PC-3 (cell line): ENCODE results near the gene ERCC6L2. TPM values are rescaled to one million over a fixed set of nuclear protein-coding genes. Genes with fewer than 3 reads are reported as not detected.

ENCODE experiments used
- ATAC-seq: fragments of 200-7000 bp; cut with Tn5 transposase; 2 replicates; pipeline ENCODE4 v1.9.1; 2020; ENCODE audit warnings: mild to moderate bottlenecking, moderate library complexity
- BruUV-seq: library from RNA; stranded (reverse); fragments of 400-500 nt; replicated peaks from 2 replicates; lab custom pipeline; 2021; lab: Mats Ljungman, UMichigan
- CTCF ChIA-PET: fragments of 300-600 bp; sonication (Branson Sonifier 250); formaldehyde crosslinking; loops from one replicate; lab custom pipeline; 2022; ENCODE audit warnings: antibody characterized with exemption; lab: Charles Lee
- POLR2A ChIA-PET: fragments of 300-600 bp; sonication (Branson Sonifier 250); formaldehyde crosslinking; loops from one replicate; lab custom pipeline; 2022; ENCODE audit warnings: antibody characterized with exemption; ENCODE audit not compliant: unreplicated experiment; lab: Charles Lee
- DNase-seq: peaks from one replicate; pipeline ENCODE4 v3.0.0-alpha.2; 2015
- H2AFZ ChIP-seq: fragments of 300-600 bp; sonication (generic); 2 replicates; pipeline ENCODE4 v1.6.0; 2016; ENCODE audit warnings: antibody characterized with exemption, low read length
- H3F3A ChIP-seq: fragments of 300-600 bp; sonication (generic); one replicate; pipeline ENCODE4 v1.6.0; 2017; ENCODE audit warnings: antibody characterized with exemption, low read length, control low read depth, mild to moderate bottlenecking; ENCODE audit not compliant: unreplicated experiment
- H3K27ac ChIP-seq: fragments of 300-600 bp; sonication (generic); 2 replicates; pipeline ENCODE4 v1.5.1; 2016; ENCODE audit warnings: mild to moderate bottlenecking, low read length
- H3K27me3 ChIP-seq: fragments of 300-600 bp; sonication (generic); 2 replicates; pipeline ENCODE4 v1.6.1; 2016; ENCODE audit warnings: low read length, mixed read lengths
- H3K36me3 ChIP-seq: fragments of 300-600 bp; sonication (generic); 2 replicates; pipeline ENCODE4 v1.6.1; 2016; ENCODE audit warnings: low read depth, mixed run types, low read length, mixed read lengths
- H3K4me1 ChIP-seq: fragments of 300-600 bp; sonication (generic); 2 replicates; pipeline ENCODE4 v1.5.1; 2016; ENCODE audit warnings: low read length; ENCODE audit not compliant: insufficient read depth
- H3K4me2 ChIP-seq: fragments of 300-600 bp; sonication (generic); 2 replicates; pipeline ENCODE4 v1.6.0; 2016; ENCODE audit warnings: low read length
- H3K4me3 ChIP-seq: fragments of 300-600 bp; sonication (generic); 2 replicates; pipeline ENCODE4 v1.5.1; 2016; ENCODE audit warnings: mild to moderate bottlenecking, low read length, mixed read lengths
- H3K79me2 ChIP-seq: fragments of 300-600 bp; sonication (generic); 2 replicates; pipeline ENCODE4 v1.6.1; 2017; ENCODE audit warnings: low read length, mixed read lengths
- H3K9ac ChIP-seq: fragments of 300-600 bp; sonication (generic); 2 replicates; pipeline ENCODE4 v1.6.0; 2016; ENCODE audit warnings: mild to moderate bottlenecking, low read length
- H3K9me2 ChIP-seq: fragments of 300-600 bp; sonication (generic); replicated peaks from 2 replicates; pipeline ENCODE4 v1.6.1; 2016; ENCODE audit warnings: mixed run types, low read length, mixed read lengths
- H3K9me3 ChIP-seq: fragments of 300-600 bp; sonication (generic); 2 replicates; pipeline ENCODE4 v1.6.1; 2016; ENCODE audit warnings: low read length, mixed read lengths
- H4K20me1 ChIP-seq: fragments of 300-600 bp; sonication (generic); 2 replicates; pipeline ENCODE4 v1.6.1; 2016; ENCODE audit warnings: low read length, mixed read lengths
- CTCF ChIP-seq: fragments of 300-600 bp; sonication (generic); conservative IDR thresholded peaks from 2 replicates; pipeline ENCODE4 v1.5.1; 2017; ENCODE audit warnings: antibody characterized with exemption, low read depth, mild to moderate bottlenecking, low read length
- EZH2 ChIP-seq: fragments of 300-600 bp; sonication (generic); IDR thresholded peaks from one replicate; pipeline ENCODE4 v1.6.1; 2017; ENCODE audit warnings: antibody characterized with exemption, mild to moderate bottlenecking, low read length; ENCODE audit not compliant: unreplicated experiment
- EZH2phosphoT487 ChIP-seq: fragments of 300-600 bp; sonication (generic); IDR thresholded peaks from 2 replicates; pipeline ENCODE4 v1.6.1; 2018; ENCODE audit warnings: mild to moderate bottlenecking, antibody characterized with exemption, low read length, borderline replicate concordance
- intact Hi-C: fragments of 100-400 bp; cut with micrococcal nuclease; formaldehyde crosslinking; loops from 2 replicates; pipeline ENCODE4 v1.9.0; 2023
- total RNA-seq: library from RNA; depleted of rRNA; stranded (reverse); fragments of >200 nt; gene quantifications from 2 replicates; pipeline ENCODE4 v1.2.3, GENCODE V29; 2014

The ERCC6L2 gene
- total RNA-seq, 1 experiment from 2014 or later = 18.8 TPM

- no peaks in the 10 kb centered on the region for H3K79me2 ChIP-seq
- CTCF ChIA-PET = no interaction called here
- H2AFZ ChIP-seq = no peak overlapping the region
- H3K4me1 ChIP-seq = peaks cover 5% of the 10 kb centered on the region
- intact Hi-C loops = no loop called here
- no peak for DNase-seq
- no peaks in the 10 kb centered on the region for H3K9me2 ChIP-seq
- no peaks in the 10 kb centered on the region for H3K9me3 ChIP-seq
- no peaks in the 10 kb centered on the region for H3K27me3 ChIP-seq
- H3F3A ChIP-seq = no peaks in the 10 kb centered on the region
- no peak for ATAC-seq
- no peak overlapping the region for H3K9ac ChIP-seq
- BruUV-seq = no TSS peak
- no peak overlapping the region for H3K27ac ChIP-seq
- H3K4me3 ChIP-seq = no peak overlapping the region
- no peaks in the 10 kb centered on the region; the same call in none of the 2 replicates for H3K36me3 ChIP-seq
- H3K4me2 ChIP-seq = no peak overlapping the region
- H4K20me1 ChIP-seq = no peaks in the 10 kb centered on the region
- POLR2A ChIA-PET = no interaction called here
- TF ChIP-seq CTCF = peak; percentile 40; the same call in 1 of the 2 replicates
- no peak for TF ChIP-seq EZH2
These were observed 32.3 kb downstream of the ERCC6L2 start for GRCh38 chr9:95907794-95908193.

- Histone ChIP-seq H3K4me3 (no peak overlapping the region), H3K79me2 (no peaks in the 10 kb centered on the region), H3K9me3 (no peaks in the 10 kb centered on the region), H3K27ac (no peak overlapping the region), H3K4me1 (peaks cover 5% of the 10 kb centered on the region), H3K36me3 (no peaks in the 10 kb centered on the region; the same call in none of the 2 replicates), H3K9ac (no peak overlapping the region), H3K27me3 (no peaks in the 10 kb centered on the region), H2AFZ (no peak overlapping the region), H3K4me2 (no peak overlapping the region), H4K20me1 (no peaks in the 10 kb centered on the region), H3F3A (no peaks in the 10 kb centered on the region), H3K9me2 (no peaks in the 10 kb centered on the region)
- no TSS peak for BruUV-seq
- CTCF ChIA-PET = interaction anchor here (0.6 kb wide), 1 partner anchor 417 kb away, joined by 4 read pairs; no protein-coding TSS in a partner anchor
- POLR2A ChIA-PET = interaction anchor here (0.5 kb wide), 1 partner anchor 13 kb away, joined by 11 read pairs; no protein-coding TSS in a partner anchor
- TF ChIP-seq CTCF (no peak), EZH2phosphoT487 (no peak), EZH2 (no peak)
- ATAC-seq (peak; percentile 78), DNase-seq (peak; percentile 51)
- intact Hi-C loops = no loop called here
These were observed 34.7 kb downstream of the ERCC6L2 start for GRCh38 chr9:95910023-95910707.

- intact Hi-C loops = no loop called here
- Histone ChIP-seq H3K36me3 (no peaks in the 10 kb centered on the region; the same call in none of the 2 replicates), H3K27me3 (no peaks in the 10 kb centered on the region), H3K4me3 (no peak overlapping the region), H3K27ac (no peak overlapping the region), H3K9me3 (no peaks in the 10 kb centered on the region), H3K9ac (no peak overlapping the region), H3K79me2 (no peaks in the 10 kb centered on the region), H3K4me1 (peaks cover 5% of the 10 kb centered on the region), H2AFZ (no peak overlapping the region), H3K9me2 (no peaks in the 10 kb centered on the region), H3F3A (no peaks in the 10 kb centered on the region), H3K4me2 (no peak overlapping the region), H4K20me1 (no peaks in the 10 kb centered on the region)
- TF ChIP-seq EZH2 (no peak), EZH2phosphoT487 (no peak), CTCF (no peak)
- CTCF ChIA-PET = interaction anchor here (0.6 kb wide), 1 partner anchor 417 kb away, joined by 4 read pairs; no protein-coding TSS in a partner anchor
- POLR2A ChIA-PET = no interaction called here
- DNase-seq = no peak
- no TSS peak for BruUV-seq
- ATAC-seq = no peak
These were observed 35.4 kb downstream of the ERCC6L2 start for GRCh38 chr9:95910770-95911340.
